ENCODE data around the gene ISOC1.

DNA sequence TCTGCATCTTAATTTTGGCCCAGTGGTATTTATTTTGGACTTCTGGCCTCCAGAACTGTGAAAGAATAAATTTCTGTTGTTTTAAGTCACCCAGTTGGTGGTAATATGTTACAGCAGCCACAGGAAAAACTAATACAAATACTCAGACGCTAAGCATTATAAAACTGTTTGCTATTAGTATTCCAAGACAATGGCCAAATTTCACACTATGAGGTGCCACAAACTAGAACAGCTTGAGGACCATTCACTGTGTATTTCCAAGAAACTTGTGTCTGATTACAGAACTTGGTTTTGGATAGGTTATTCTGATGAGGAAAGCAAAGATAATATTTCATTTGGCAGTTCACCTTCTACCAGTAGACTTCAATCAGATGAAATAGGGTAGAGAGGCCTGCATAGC lies 16.3 kb upstream of the ISOC1 start:
- TF ChIP-seq, protein P1, sequence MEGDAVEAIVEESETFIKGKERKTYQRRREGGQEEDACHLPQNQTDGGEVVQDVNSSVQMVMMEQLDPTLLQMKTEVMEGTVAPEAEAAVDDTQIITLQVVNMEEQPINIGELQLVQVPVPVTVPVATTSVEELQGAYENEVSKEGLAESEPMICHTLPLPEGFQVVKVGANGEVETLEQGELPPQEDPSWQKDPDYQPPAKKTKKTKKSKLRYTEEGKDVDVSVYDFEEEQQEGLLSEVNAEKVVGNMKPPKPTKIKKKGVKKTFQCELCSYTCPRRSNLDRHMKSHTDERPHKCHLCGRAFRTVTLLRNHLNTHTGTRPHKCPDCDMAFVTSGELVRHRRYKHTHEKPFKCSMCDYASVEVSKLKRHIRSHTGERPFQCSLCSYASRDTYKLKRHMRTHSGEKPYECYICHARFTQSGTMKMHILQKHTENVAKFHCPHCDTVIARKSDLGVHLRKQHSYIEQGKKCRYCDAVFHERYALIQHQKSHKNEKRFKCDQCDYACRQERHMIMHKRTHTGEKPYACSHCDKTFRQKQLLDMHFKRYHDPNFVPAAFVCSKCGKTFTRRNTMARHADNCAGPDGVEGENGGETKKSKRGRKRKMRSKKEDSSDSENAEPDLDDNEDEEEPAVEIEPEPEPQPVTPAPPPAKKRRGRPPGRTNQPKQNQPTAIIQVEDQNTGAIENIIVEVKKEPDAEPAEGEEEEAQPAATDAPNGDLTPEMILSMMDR (conservative IDR thresholded peaks at IDR 0.05 in 1 of 2, IDR thresholded peaks at IDR 0.05 in 1 of 2; ENCODE audit: low read depth in 1 of 2, low read length in 2 of 2): no peak
- no peak for TF ChIP-seq EZH2 (IDR thresholded peaks at IDR 0.05; ENCODE audit: low read length, missing control alignments)
